ENCODE measurements around the gene TEX36.

GRCh38 chr10:125687507-125688185 is 4.7 kb upstream of the TEX36 start:
- no peak for TF ChIP-seq CTCF (IDR thresholded peaks at IDR 0.05)
- TF ChIP-seq POLR2A (IDR thresholded peaks at IDR 0.05; ENCODE audit: low read depth), result no peak
- no peak for TF ChIP-seq EP300 (IDR thresholded peaks at IDR 0.05)
- TF ChIP-seq POLR2AphosphoS5 (IDR thresholded peaks at IDR 0.05), result no peak

Measured in esophagus muscularis mucosa (tissue), 4 donors.